Measurements from ENCODE around the gene XPOT.

Gene XPOT

GRCh38 chr12:64418209-64418608 lies 14.0 kb downstream of the XPOT start:
- DNase-seq (ENCODE audit: low spot score): no peak
- no peak for TF ChIP-seq CTCF (IDR thresholded peaks at IDR 0.05; ENCODE audit: borderline replicate concordance, control extremely low read depth, extremely low read depth, insufficient read depth, missing control alignments)
- in situ Hi-C loops (cut with MboI; ENCODE audit: low sequenced_read_pairs, unreplicated experiment): no loop called here

GRCh38 chr12:64419696-64420095 lies 15.5 kb downstream of the XPOT start:
- in situ Hi-C loops (cut with MboI; ENCODE audit: low sequenced_read_pairs, unreplicated experiment): no loop called here
- no peak for DNase-seq (ENCODE audit: low spot score)
- no peak for TF ChIP-seq CTCF (IDR thresholded peaks at IDR 0.05; ENCODE audit: borderline replicate concordance, control extremely low read depth, extremely low read depth, insufficient read depth, missing control alignments)

- no peak for DNase-seq (ENCODE audit: low spot score)
- no peak for TF ChIP-seq CTCF (IDR thresholded peaks at IDR 0.05; ENCODE audit: borderline replicate concordance, control extremely low read depth, extremely low read depth, insufficient read depth, missing control alignments)
- in situ Hi-C loops (cut with MboI; ENCODE audit: low sequenced_read_pairs, unreplicated experiment): no loop called here
Measured at GRCh38 chr12:64427988-64428387, 23.8 kb downstream of the XPOT start.

- DNase-seq (ENCODE audit: low spot score): no peak
- in situ Hi-C loops (cut with MboI; ENCODE audit: low sequenced_read_pairs, unreplicated experiment): no loop called here
- no peak for TF ChIP-seq CTCF (IDR thresholded peaks at IDR 0.05; ENCODE audit: borderline replicate concordance, control extremely low read depth, extremely low read depth, insufficient read depth, missing control alignments)
Measured at GRCh38 chr12:64428956-64429355, 24.8 kb downstream of the XPOT start.

GRCh38 chr12:64430886-64431285 lies 26.7 kb downstream of the XPOT start:
- no peak for TF ChIP-seq CTCF (IDR thresholded peaks at IDR 0.05; ENCODE audit: borderline replicate concordance, control extremely low read depth, extremely low read depth, insufficient read depth, missing control alignments)
- in situ Hi-C loops (cut with MboI; ENCODE audit: low sequenced_read_pairs, unreplicated experiment): no loop called here
- no peak for DNase-seq (ENCODE audit: low spot score)

GRCh38 chr12:64431791-64432190 lies 27.6 kb downstream of the XPOT start:
- in situ Hi-C loops (cut with MboI; ENCODE audit: low sequenced_read_pairs, unreplicated experiment): no loop called here
- TF ChIP-seq CTCF (IDR thresholded peaks at IDR 0.05; ENCODE audit: borderline replicate concordance, control extremely low read depth, extremely low read depth, insufficient read depth, missing control alignments): no peak

GRCh38 chr12:64433915-64434314 lies 29.7 kb downstream of the XPOT start:
- in situ Hi-C loops (cut with MboI; ENCODE audit: low sequenced_read_pairs, unreplicated experiment): no loop called here
- no peak for TF ChIP-seq CTCF (IDR thresholded peaks at IDR 0.05; ENCODE audit: borderline replicate concordance, control extremely low read depth, extremely low read depth, insufficient read depth, missing control alignments)

More at GRCh38 chr12:64431791-64432190, 27.6 kb downstream of the XPOT start:
- DNase-seq (ENCODE audit: low spot score): no peak

More at GRCh38 chr12:64433915-64434314, 29.7 kb downstream of the XPOT start:
- DNase-seq (ENCODE audit: low spot score): no peak

Data from GM13976 (cell line).